ENCODE results near the gene PRXL2A.

GRCh38 chr10:80365510-80365909 lies 42.8 kb upstream of the PRXL2A start:
- TF ChIP-seq CTCF (IDR thresholded peaks at IDR 0.05; ENCODE audit: insufficient read depth, low read length) (no peak), REST (IDR thresholded peaks at IDR 0.05; ENCODE audit: insufficient replicate concordance, low read depth) (no peak), GABPA (IDR thresholded peaks at IDR 0.05; ENCODE audit: low read depth) (no peak), POLR2AphosphoS5 (IDR thresholded peaks at IDR 0.05; ENCODE audit: low read depth) (no peak), SPI1 (IDR thresholded peaks at IDR 0.05; ENCODE audit: borderline replicate concordance, low read depth) (no peak)

All from HL-60 (cell line).